ENCODE results near the gene PAQR5. TPM values are rescaled to one million over a fixed set of nuclear protein-coding genes. Genes with fewer than 3 reads are reported as not detected.

Gene PAQR5
- total RNA-seq, 1 donor from 2014 or later: not detected

Other genes starting within 250 kb of the PAQR5 start
- gene GLCE, start 138.3 kb upstream of the PAQR5 start, total RNA-seq: 2.4 and 2.5 TPM in 2 replicates
- 44.5 and 46.8 TPM in 2 replicates for gene KIF23, start 115.4 kb downstream of the PAQR5 start, total RNA-seq
- 1,844 and 1,891 TPM in 2 replicates for gene RPLP1, start 153.9 kb downstream of the PAQR5 start, total RNA-seq

Measured in activated T-helper 2 cell treated with anti-CD3 and anti-CD28 coated beads, Interferon-gamma antibody, Interleukin-2, Interleukin-4, amounts not matched to agents 10 μg/mL and 5 μg/mL and 100 μg/mL, durations not matched to agents 14 hours and 24 hours and 36 hours (primary cell).